ENCODE measurements around the gene PDGFC. TPM values are rescaled to one million over a fixed set of nuclear protein-coding genes. Genes with fewer than 3 reads are reported as not detected.

PDGFC gene
- total and polyA plus RNA-seq, 2 of the 13 experiments (the other 11 are each of a cell fraction or from before 2014, with no cell fraction given), result 4.6 to 9.1 TPM

DNA sequence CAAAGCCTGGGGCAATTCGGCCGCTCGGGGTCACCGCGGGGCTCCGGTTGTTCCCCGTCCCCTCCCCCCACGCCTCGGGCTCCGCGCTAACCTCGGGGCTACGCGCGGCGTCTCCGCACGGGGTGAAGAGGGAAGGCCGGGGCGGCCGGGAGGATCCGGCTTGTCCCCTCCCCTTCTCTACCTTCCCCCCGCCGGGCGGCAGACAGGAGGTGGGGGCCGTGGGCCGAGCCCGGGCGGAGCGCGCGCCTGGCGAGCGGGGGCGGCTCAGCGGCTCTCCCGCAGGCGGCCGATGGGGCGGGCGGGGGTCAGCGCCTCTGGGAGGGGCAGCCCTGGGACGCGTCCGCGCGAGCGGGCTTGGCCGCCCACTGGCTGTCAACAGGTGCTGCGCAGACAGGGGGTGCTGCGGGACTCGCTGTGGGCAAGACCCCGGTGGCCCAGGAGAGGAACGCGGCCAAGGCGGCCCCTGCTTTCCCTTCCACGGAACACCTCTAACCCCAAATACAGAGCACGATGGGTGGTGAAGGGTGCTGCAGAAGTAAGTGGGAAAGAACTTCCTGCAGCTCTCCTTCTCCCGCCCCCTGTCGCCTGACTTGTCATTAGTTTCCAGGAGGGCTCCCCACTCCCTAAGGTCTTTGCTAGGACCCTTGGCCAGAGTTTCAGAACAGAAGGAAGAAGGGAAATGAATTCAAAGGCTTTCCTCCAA, at the start of gene PDGFC (continued):
- TF ChIP-seq, protein P1, sequence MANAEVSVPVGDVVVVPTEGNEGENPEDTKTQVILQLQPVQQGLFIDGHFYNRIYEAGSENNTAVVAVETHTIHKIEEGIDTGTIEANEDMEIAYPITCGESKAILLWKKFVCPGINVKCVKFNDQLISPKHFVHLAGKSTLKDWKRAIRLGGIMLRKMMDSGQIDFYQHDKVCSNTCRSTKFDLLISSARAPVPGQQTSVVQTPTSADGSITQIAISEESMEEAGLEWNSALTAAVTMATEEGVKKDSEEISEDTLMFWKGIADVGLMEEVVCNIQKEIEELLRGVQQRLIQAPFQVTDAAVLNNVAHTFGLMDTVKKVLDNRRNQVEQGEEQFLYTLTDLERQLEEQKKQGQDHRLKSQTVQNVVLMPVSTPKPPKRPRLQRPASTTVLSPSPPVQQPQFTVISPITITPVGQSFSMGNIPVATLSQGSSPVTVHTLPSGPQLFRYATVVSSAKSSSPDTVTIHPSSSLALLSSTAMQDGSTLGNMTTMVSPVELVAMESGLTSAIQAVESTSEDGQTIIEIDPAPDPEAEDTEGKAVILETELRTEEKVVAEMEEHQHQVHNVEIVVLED (CRISPR knock-in tag; IDR thresholded peaks at IDR 0.05; ENCODE audit: borderline replicate concordance), result no peak
- TF ChIP-seq NR2C2 (CRISPR knock-in tag; IDR thresholded peaks at IDR 0.05; ENCODE audit: borderline replicate concordance) (peak; percentile 54), NR2F6 (IDR thresholded peaks at IDR 0.05) (no peak), NR2F6 (CRISPR knock-in tag; IDR thresholded peaks at IDR 0.05) (peak; percentile 15; the same call in 1 of the 2 replicates), TFDP2 (CRISPR knock-in tag; IDR thresholded peaks at IDR 0.05) (no peak), ZNF616 (CRISPR knock-in tag; IDR thresholded peaks at IDR 0.05; ENCODE audit: low read depth) (0 out of 2 replicates have a peak, but pooled peaks have one; percentile 38), MTF2 (CRISPR knock-in tag; IDR thresholded peaks at IDR 0.05; ENCODE audit: borderline replicate concordance) (no peak), ZNF224 (CRISPR knock-in tag; IDR thresholded peaks at IDR 0.05) (no peak), ZFY (CRISPR knock-in tag; IDR thresholded peaks at IDR 0.05) (peak; percentile 70), TAF1 (CRISPR knock-in tag; IDR thresholded peaks at IDR 0.05) (peak; percentile 52), MXD4 (CRISPR knock-in tag; IDR thresholded peaks at IDR 0.05) (no peak), ZNF24 (IDR thresholded peaks at IDR 0.05) (no peak), ELF3 (CRISPR knock-in tag; IDR thresholded peaks at IDR 0.05) (0 out of 2 replicates have a peak, but pooled peaks have one; percentile 14), PHF21A (CRISPR knock-in tag; IDR thresholded peaks at IDR 0.05) (peak; percentile 36), ZNF704 (CRISPR knock-in tag; IDR thresholded peaks at IDR 0.05; ENCODE audit: borderline replicate concordance) (no peak), ZNF841 (CRISPR knock-in tag; IDR thresholded peaks at IDR 0.05; ENCODE audit: borderline replicate concordance) (no peak), UBTF (CRISPR knock-in tag; IDR thresholded peaks at IDR 0.05) (peak; percentile 93)
- TF ChIP-seq, protein P2, sequence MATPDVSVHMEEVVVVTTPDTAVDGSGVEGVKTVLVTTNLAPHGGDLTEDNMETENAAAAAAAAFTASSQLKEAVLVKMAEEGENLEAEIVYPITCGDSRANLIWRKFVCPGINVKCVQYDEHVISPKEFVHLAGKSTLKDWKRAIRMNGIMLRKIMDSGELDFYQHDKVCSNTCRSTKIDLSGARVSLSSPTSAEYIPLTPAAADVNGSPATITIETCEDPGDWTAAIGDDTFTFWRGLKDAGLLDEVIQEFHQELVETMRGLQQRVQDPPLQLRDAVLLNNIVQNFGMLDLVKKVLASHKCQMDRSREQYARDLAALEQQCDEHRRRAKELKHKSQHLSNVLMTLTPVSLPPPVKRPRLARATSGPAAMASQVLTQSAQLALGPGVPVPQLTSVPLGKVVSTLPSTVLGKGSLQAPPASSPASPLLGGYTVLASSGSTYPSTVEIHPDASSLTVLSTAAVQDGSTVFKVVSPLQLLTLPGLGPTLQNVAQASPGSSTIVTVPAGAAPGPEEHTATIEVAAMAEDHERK (CRISPR knock-in tag; IDR thresholded peaks at IDR 0.05; ENCODE audit: low read depth), result no peak

Measured in HepG2 (cell line).